ENCODE results near the gene PNPLA7.

PNPLA7 gene

GRCh38 chr9:137426018-137426681, 124.1 kb downstream of the PNPLA7 start:
- no peak for TF ChIP-seq CTCF (IDR thresholded peaks at IDR 0.05)

- TF ChIP-seq CTCF (IDR thresholded peaks at IDR 0.05): peak; percentile 34; the same call in 1 of the 2 replicates
Observed at GRCh38 chr9:137423514-137424291, 126.5 kb downstream of the PNPLA7 start.

- peak; percentile 79 for TF ChIP-seq CTCF (IDR thresholded peaks at IDR 0.05)
Observed at GRCh38 chr9:137422604-137423513, 127.3 kb downstream of the PNPLA7 start, which contains the start of the genes EXD3 and NOXA1. Gene EXD3 (minus strand): TSS chr9:137423162. CDS start chr9:137395357, 27,805 bp downstream. Gene NOXA1 (plus strand): TSS chr9:137423393. CDS start chr9:137423530, 137 bp downstream.

- TF ChIP-seq CTCF (IDR thresholded peaks at IDR 0.05): no peak
Observed at GRCh38 chr9:137421838-137422603, 128.2 kb downstream of the PNPLA7 start.

- no peak for TF ChIP-seq CTCF (IDR thresholded peaks at IDR 0.05)
Observed at GRCh38 chr9:137417161-137418021, 132.8 kb downstream of the PNPLA7 start.

- no peak for TF ChIP-seq CTCF (IDR thresholded peaks at IDR 0.05)
Observed at GRCh38 chr9:137416563-137417151, 133.5 kb downstream of the PNPLA7 start.
